Loucy (cell line): ENCODE data around the gene KLF15.

Experiments used
- H2AFZ ChIP-seq: fragments of 200-600 bp; sonication (generic); 2 replicates; pipeline ENCODE4 v1.6.0; 2016; ENCODE audit warnings: antibody characterized with exemption, mild to moderate bottlenecking, low read length, moderate library complexity
- H3F3A ChIP-seq: fragments of 200-600 bp; 2 replicates; pipeline ENCODE4 v1.6.0; 2016; ENCODE audit warnings: antibody characterized with exemption, low read depth, mild to moderate bottlenecking
- H3K27me3 ChIP-seq: fragments of 200-600 bp; sonication (generic); 2 replicates; pipeline ENCODE4 v1.6.1; 2014; ENCODE audit warnings: low read length, mild to moderate bottlenecking; ENCODE audit not compliant: insufficient read depth, poor library complexity, severe bottlenecking
- H3K36me3 ChIP-seq: fragments of 200-600 bp; sonication (generic); 2 replicates; pipeline ENCODE4 v1.6.1; 2016; ENCODE audit warnings: low read length; ENCODE audit not compliant: insufficient read depth
- H3K4me1 ChIP-seq: fragments of 200-600 bp; sonication (generic); 2 replicates; pipeline ENCODE4 v1.5.1; 2014; ENCODE audit warnings: low read length, mild to moderate bottlenecking; ENCODE audit not compliant: insufficient read depth, poor library complexity, severe bottlenecking
- H3K4me2 ChIP-seq: fragments of 200-600 bp; sonication (generic); 2 replicates; pipeline ENCODE4 v1.6.0; 2014; ENCODE audit warnings: antibody characterized with exemption, low read length, low read depth, mild to moderate bottlenecking; ENCODE audit not compliant: poor library complexity, severe bottlenecking
- H3K4me3 ChIP-seq: fragments of 200-600 bp; sonication (generic); 2 replicates; pipeline ENCODE4 v1.5.1; 2014; ENCODE audit warnings: low read length, mild to moderate bottlenecking, mixed read lengths; ENCODE audit not compliant: poor library complexity, severe bottlenecking
- H3K79me2 ChIP-seq: fragments of 200-600 bp; sonication (generic); 2 replicates; pipeline ENCODE4 v1.6.1; 2014; ENCODE audit warnings: low read length; ENCODE audit not compliant: insufficient read depth
- H3K9ac ChIP-seq: fragments of 200-600 bp; sonication (generic); 2 replicates; pipeline ENCODE4 v1.6.0; 2014; ENCODE audit warnings: mild to moderate bottlenecking, low read depth, low read length, moderate library complexity; ENCODE audit not compliant: poor library complexity, severe bottlenecking
- H3K9me2 ChIP-seq: fragments of 200-600 bp; sonication (generic); replicated peaks from 2 replicates; pipeline ENCODE4 v1.6.1; 2016; ENCODE audit warnings: low read depth, low read length, mixed read lengths
- H3K9me3 ChIP-seq: fragments of 200-600 bp; sonication (generic); 2 replicates; pipeline ENCODE4 v1.6.1; 2014; ENCODE audit warnings: mild to moderate bottlenecking, antibody characterized with exemption, low read length, low read depth; ENCODE audit not compliant: insufficient read depth
- H4K20me1 ChIP-seq: fragments of 200-600 bp; sonication (generic); 2 replicates; pipeline ENCODE4 v1.6.0; 2014; ENCODE audit warnings: antibody characterized with exemption, low read length, mild to moderate bottlenecking; ENCODE audit not compliant: insufficient read depth, poor library complexity, severe bottlenecking
- CTCF ChIP-seq: fragments of 200-600 bp; sonication (generic); conservative IDR thresholded peaks from 2 replicates; pipeline ENCODE4 v1.5.1; 2014; ENCODE audit warnings: mild to moderate bottlenecking, antibody characterized with exemption, low read length
- EZH2phosphoT487 ChIP-seq: fragments of 200-600 bp; IDR thresholded peaks from 2 replicates; pipeline ENCODE4 v1.6.1; 2018; ENCODE audit warnings: antibody characterized with exemption, mild to moderate bottlenecking, moderate library complexity, borderline replicate concordance

Gene KLF15

GRCh38 chr3:126357295-126358037 lies at the start of gene KLF15:
TSS of gene KLF15 (minus strand) at chr3:126357408. CDS start at chr3:126352922, 4,486 bp downstream.
- Histone ChIP-seq H3K9me3 (no peaks in the 10 kb centered on the region), H3K36me3 (no peaks in the 10 kb centered on the region), H3K9ac (no peak within 1 kb of the TSS), H3K27me3 (no peaks in the 10 kb centered on the region), H4K20me1 (no peaks in the 10 kb centered on the region), H3F3A (no peaks in the 10 kb centered on the region), H3K79me2 (no peaks in the 10 kb centered on the region), H3K9me2 (no peaks in the 10 kb centered on the region), H3K4me3 (no peak within 1 kb of the TSS), H3K4me1 (peaks cover 3% of the 10 kb centered on the region), H2AFZ (no peak within 1 kb of the TSS), H3K4me2 (no peak within 1 kb of the TSS)
- no peak for TF ChIP-seq CTCF
- TF ChIP-seq EZH2phosphoT487 = no peak

- H3K27me3 ChIP-seq = no peaks in the 10 kb centered on the region
- no peak overlapping the region for H3K9ac ChIP-seq
- no peaks in the 10 kb centered on the region for H3K79me2 ChIP-seq
- TF ChIP-seq EZH2phosphoT487 (no peak), CTCF (no peak)
- H4K20me1 ChIP-seq = no peaks in the 10 kb centered on the region
- no peak overlapping the region for H3K4me2 ChIP-seq
- H3K9me2 ChIP-seq = no peaks in the 10 kb centered on the region
- no peaks in the 10 kb centered on the region for H3F3A ChIP-seq
- no peaks in the 10 kb centered on the region for H3K36me3 ChIP-seq
- H2AFZ ChIP-seq = no peak overlapping the region
- H3K4me3 ChIP-seq = no peak overlapping the region
- H3K4me1 ChIP-seq = no peaks in the 10 kb centered on the region
- H3K9me3 ChIP-seq = no peaks in the 10 kb centered on the region
These were observed 49.4 kb upstream of the KLF15 start for GRCh38 chr3:126406389-126407296.

DNA sequence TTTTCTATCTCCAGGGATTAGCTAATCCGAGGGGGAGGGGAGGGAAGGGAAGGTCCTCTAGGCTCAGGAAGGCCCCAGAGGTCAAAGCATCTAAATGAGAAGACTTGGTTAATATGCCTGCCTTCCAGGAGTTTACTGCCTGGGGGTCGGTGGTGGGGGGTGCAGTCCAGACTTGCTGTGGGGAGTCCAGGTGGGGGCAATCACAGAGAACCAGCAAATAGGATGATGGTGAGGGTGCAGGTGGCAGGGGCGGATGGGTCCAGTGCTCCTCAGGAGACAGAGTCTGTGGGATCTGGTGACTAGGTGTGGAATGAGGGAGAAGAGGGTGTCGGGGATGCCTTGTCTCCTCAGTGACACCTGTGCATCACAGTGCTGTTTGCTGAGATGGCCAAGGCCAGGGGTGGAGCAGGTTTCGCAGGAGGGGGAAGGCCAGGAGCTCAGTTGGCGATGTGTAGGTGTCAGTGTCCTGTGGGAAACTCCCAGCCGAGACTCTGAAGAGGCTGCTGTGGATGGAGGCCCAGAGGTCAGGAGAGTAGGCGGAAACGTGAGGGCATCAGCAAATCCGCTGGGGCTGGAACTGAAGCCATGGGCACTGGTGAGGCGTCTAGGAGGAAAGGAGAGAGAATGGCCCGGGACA lies 45.6 kb upstream of the KLF15 start:
- Histone ChIP-seq H3K4me3 (no peak overlapping the region), H3K9me3 (no peaks in the 10 kb centered on the region), H3K9me2 (no peaks in the 10 kb centered on the region), H3K4me2 (no peak overlapping the region), H3K79me2 (no peaks in the 10 kb centered on the region), H3F3A (no peaks in the 10 kb centered on the region), H3K4me1 (no peaks in the 10 kb centered on the region), H3K36me3 (no peaks in the 10 kb centered on the region), H2AFZ (no peak overlapping the region), H3K9ac (no peak overlapping the region), H4K20me1 (no peaks in the 10 kb centered on the region), H3K27me3 (no peaks in the 10 kb centered on the region)
- no peak for TF ChIP-seq EZH2phosphoT487
- TF ChIP-seq CTCF = no peak
